PC-3 (cell line): Measurements from ENCODE around the gene SART3.

Experiments used
- EZH2 ChIP-seq: fragments of 300-600 bp; sonication (generic); IDR thresholded peaks from one replicate; pipeline ENCODE4 v1.6.1; 2017; ENCODE audit warnings: antibody characterized with exemption, mild to moderate bottlenecking, low read length; ENCODE audit not compliant: unreplicated experiment
- EZH2phosphoT487 ChIP-seq: fragments of 300-600 bp; sonication (generic); IDR thresholded peaks from 2 replicates; pipeline ENCODE4 v1.6.1; 2018; ENCODE audit warnings: mild to moderate bottlenecking, antibody characterized with exemption, low read length, borderline replicate concordance
- TF ChIP-seq, protein P1 (sequence below): fragments of 300-600 bp; sonication (generic); conservative IDR thresholded peaks from 2 replicates; pipeline ENCODE4 v1.5.1; 2017; ENCODE audit warnings: antibody characterized with exemption, low read depth, mild to moderate bottlenecking, low read length

DNA sequence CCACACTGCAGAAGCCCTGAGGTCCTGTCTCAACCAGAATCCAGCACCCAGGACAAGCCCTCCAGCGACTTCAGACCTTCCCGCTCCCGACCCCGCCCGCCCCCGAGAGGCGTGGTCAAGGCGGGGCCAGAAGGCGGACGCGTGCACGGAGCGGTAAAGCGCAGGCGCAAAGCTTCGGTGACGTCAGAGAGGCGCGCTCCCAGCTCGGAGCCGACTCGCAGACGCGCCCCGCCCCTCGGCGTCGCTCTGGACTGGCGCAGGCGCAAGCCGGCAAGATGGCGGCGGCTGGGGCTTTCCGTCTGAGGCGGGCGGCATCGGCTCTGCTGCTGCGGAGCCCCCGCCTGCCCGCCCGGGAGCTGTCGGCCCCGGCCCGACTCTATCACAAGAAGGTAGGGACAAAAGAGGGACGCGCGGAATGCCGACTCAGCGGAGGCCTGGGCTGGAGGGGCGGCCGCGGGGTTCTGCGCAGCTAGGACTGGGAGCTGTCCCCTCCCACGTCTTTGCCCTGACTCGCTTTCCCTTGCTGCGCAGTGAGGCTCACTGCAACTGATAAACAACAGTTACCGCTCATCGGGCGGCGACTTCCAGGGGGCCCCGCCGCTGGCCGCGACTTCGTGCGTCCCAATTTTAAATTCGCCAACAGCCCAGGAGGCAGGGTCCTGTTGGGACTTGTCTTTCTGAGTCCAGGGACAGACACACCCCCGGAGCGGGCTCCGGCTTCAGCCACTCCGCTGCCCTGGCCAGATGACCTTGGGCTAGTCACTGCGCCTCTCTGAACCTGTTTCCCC lies 1.6 kb upstream of the SART3 start, which contains the start of gene ISCU:
- TF ChIP-seq, protein P1, sequence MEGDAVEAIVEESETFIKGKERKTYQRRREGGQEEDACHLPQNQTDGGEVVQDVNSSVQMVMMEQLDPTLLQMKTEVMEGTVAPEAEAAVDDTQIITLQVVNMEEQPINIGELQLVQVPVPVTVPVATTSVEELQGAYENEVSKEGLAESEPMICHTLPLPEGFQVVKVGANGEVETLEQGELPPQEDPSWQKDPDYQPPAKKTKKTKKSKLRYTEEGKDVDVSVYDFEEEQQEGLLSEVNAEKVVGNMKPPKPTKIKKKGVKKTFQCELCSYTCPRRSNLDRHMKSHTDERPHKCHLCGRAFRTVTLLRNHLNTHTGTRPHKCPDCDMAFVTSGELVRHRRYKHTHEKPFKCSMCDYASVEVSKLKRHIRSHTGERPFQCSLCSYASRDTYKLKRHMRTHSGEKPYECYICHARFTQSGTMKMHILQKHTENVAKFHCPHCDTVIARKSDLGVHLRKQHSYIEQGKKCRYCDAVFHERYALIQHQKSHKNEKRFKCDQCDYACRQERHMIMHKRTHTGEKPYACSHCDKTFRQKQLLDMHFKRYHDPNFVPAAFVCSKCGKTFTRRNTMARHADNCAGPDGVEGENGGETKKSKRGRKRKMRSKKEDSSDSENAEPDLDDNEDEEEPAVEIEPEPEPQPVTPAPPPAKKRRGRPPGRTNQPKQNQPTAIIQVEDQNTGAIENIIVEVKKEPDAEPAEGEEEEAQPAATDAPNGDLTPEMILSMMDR: no peak
- TF ChIP-seq EZH2phosphoT487 (no peak), EZH2 (no peak)
